ENCODE data around the gene ASXL3. TPM values are rescaled to one million over a fixed set of nuclear protein-coding genes. Genes with fewer than 3 reads are reported as not detected.

Gene ASXL3
- total and polyA plus RNA-seq, 9 of the 15 experiments (the other 6 are each of a cell fraction or from before 2014, with no cell fraction given), result not detected

- FAIRE-seq (no peak), DNase-seq (ENCODE audit: extremely low read depth in 1 of 4, low spot score in 3 of 4) (no peak), ATAC-seq (no peak)
- Histone ChIP-seq H3K9me3 (replicated peaks; ENCODE audit: control insufficient read depth, insufficient read depth, low read depth, low read length) (no peaks in the 10 kb centered on the region), H3K4me2 (ENCODE audit: insufficient read depth, low read length) (no peak overlapping the region), H3K4me3 (no peak overlapping the region), H2AFZ (ENCODE audit: low read depth, low read length) (no peak overlapping the region), H3K27ac (ENCODE audit: extremely low read depth, low read depth, low read length) (no peak overlapping the region), H3K9me1 (ENCODE audit: control insufficient read depth, insufficient read depth, low read length) (no peaks in the 10 kb centered on the region), H4K20me1 (replicated peaks; ENCODE audit: control insufficient read depth, insufficient read depth, low read length) (no peaks in the 10 kb centered on the region), H3K36me3 (ENCODE audit: control insufficient read depth, insufficient read depth, low read length) (no peaks in the 10 kb centered on the region), H3K4me1 (replicated peaks in 1 of 2; ENCODE audit: control insufficient read depth in 2 of 2, insufficient read depth in 2 of 2, low read length in 2 of 2) (no peaks in the 10 kb centered on the region), H3K27me3 (ENCODE audit: control insufficient read depth in 2 of 2, insufficient read depth in 2 of 2, low read length in 2 of 2) (no peaks in the 10 kb centered on the region), H3K9ac (ENCODE audit: insufficient read depth in 1 of 2, low read depth in 2 of 2, low read length in 2 of 2) (no peak overlapping the region), H3K79me2 (ENCODE audit: control insufficient read depth, insufficient read depth, low read length) (no peaks in the 10 kb centered on the region)
- in situ Hi-C loops (cut with MboI), result no loop called here
- ChIA-PET CTCF (ENCODE audit: low intra/inter-chr PET ratio) (no interaction called here), POLR2A (no interaction called here)
- BruUV-seq (replicated peaks), result no TSS peak
- WGBS (ENCODE audit: insufficient coverage, low coverage, missing lambda C conversion rate), result 0% methylated on average over 4 of the region's 4 CpGs
- intact Hi-C loops (cut with micrococcal nuclease), result no loop called here
- TF ChIP-seq CBX3 (IDR thresholded peaks at IDR 0.05; ENCODE audit: borderline replicate concordance in 1 of 2, low read length in 2 of 2) (no peak), CUX1 (CRISPR knock-in tag; IDR thresholded peaks at IDR 0.05) (no peak), NCOA2 (IDR thresholded peaks at IDR 0.05; ENCODE audit: partially characterized antibody in 2 of 2) (no peak), GTF2A2 (tag; IDR thresholded peaks at IDR 0.05) (no peak), OTX1 (CRISPR knock-in tag; IDR thresholded peaks at IDR 0.05) (no peak)
Measured at GRCh38 chr18:33716061-33716683, 138.2 kb downstream of the ASXL3 start.

Data from K562 (cell line).